ENCODE data around the gene FLT1. TPM values are rescaled to one million over a fixed set of nuclear protein-coding genes. Genes with fewer than 3 reads are reported as not detected.

Gene FLT1
- total and polyA plus RNA-seq, 9 donors = 5.8 to 31.4 (median 9.9) TPM

GRCh38 chr13:28510542-28510941 is 15.6 kb upstream of the FLT1 start:
- no peak overlapping the region for H3K4me3 ChIP-seq
- no peaks in the 10 kb centered on the region for H3K9me3 ChIP-seq
- no peak for DNase-seq
- TF ChIP-seq EP300 (IDR thresholded peaks at IDR 0.05) (no peak), POLR2A (IDR thresholded peaks at IDR 0.05) (no peak), CTCF (IDR thresholded peaks at IDR 0.05) (no peak)
- no peaks in the 10 kb centered on the region for H3K4me1 ChIP-seq (ENCODE audit: insufficient read depth)
- intact Hi-C loops (cut with DNase I) = no loop called here
- 48 to 63% (median 54%) methylated on average over 1 of the region's 1 CpG for WGBS, 3 donors
- no peaks in the 10 kb centered on the region for H3K36me3 ChIP-seq
- H3K27me3 ChIP-seq = no peaks in the 10 kb centered on the region
- no peak overlapping the region for H3K27ac ChIP-seq

GRCh38 chr13:28510066-28510465 is 15.1 kb upstream of the FLT1 start:
- TF ChIP-seq EP300 (IDR thresholded peaks at IDR 0.05) (no peak), POLR2A (IDR thresholded peaks at IDR 0.05) (no peak), CTCF (IDR thresholded peaks at IDR 0.05) (no peak)
- Histone ChIP-seq H3K36me3 (no peaks in the 10 kb centered on the region), H3K4me1 (ENCODE audit: insufficient read depth) (no peaks in the 10 kb centered on the region), H3K27me3 (no peaks in the 10 kb centered on the region), H3K4me3 (no peak overlapping the region), H3K9me3 (no peaks in the 10 kb centered on the region), H3K27ac (no peak overlapping the region)
- intact Hi-C loops (cut with DNase I) = no loop called here
- DNase-seq = no peak

- Histone ChIP-seq H3K27ac (no peak overlapping the region), H3K36me3 (no peaks in the 10 kb centered on the region), H3K4me3 (no peak overlapping the region), H3K9me3 (no peaks in the 10 kb centered on the region), H3K4me1 (ENCODE audit: insufficient read depth) (no peaks in the 10 kb centered on the region), H3K27me3 (no peaks in the 10 kb centered on the region)
- intact Hi-C loops (cut with DNase I) = no loop called here
- TF ChIP-seq POLR2A (IDR thresholded peaks at IDR 0.05) = no peak
- TF ChIP-seq CTCF (IDR thresholded peaks at IDR 0.05) = no peak
- no peak for TF ChIP-seq EP300 (IDR thresholded peaks at IDR 0.05)
- DNase-seq = no peak
- 69 to 73% (median 71%) methylated on average over 7 of the region's 7 CpGs for WGBS, 3 donors
Measured at GRCh38 chr13:28505543-28506135, 10.7 kb upstream of the FLT1 start.

- no peaks in the 10 kb centered on the region for H3K36me3 ChIP-seq
- TF ChIP-seq EP300 (IDR thresholded peaks at IDR 0.05) = no peak
- no peak overlapping the region for H3K27ac ChIP-seq
- intact Hi-C loops (cut with DNase I) = no loop called here
- no peak overlapping the region for H3K4me3 ChIP-seq
- no peak for DNase-seq
- H3K4me1 ChIP-seq (ENCODE audit: insufficient read depth) = no peaks in the 10 kb centered on the region
- 53 to 60% (median 55%) methylated on average over 6 of the region's 6 CpGs for WGBS, 3 donors
- no peaks in the 10 kb centered on the region for H3K9me3 ChIP-seq
- H3K27me3 ChIP-seq = no peaks in the 10 kb centered on the region
Measured at GRCh38 chr13:28503182-28503967, 8.4 kb upstream of the FLT1 start.

GRCh38 chr13:28501547-28501946 is 6.6 kb upstream of the FLT1 start:
- Histone ChIP-seq H3K27ac (no peak overlapping the region), H3K4me1 (ENCODE audit: insufficient read depth) (no peaks in the 10 kb centered on the region), H3K36me3 (no peaks in the 10 kb centered on the region), H3K27me3 (no peaks in the 10 kb centered on the region), H3K4me3 (no peak overlapping the region), H3K9me3 (no peaks in the 10 kb centered on the region)
- DNase-seq = no peak
- TF ChIP-seq CTCF (IDR thresholded peaks at IDR 0.05) (no peak), EP300 (IDR thresholded peaks at IDR 0.05) (no peak), POLR2A (IDR thresholded peaks at IDR 0.05) (no peak)
- WGBS, 3 donors = 81 to 89% (median 89%) methylated on average over 6 of the region's 6 CpGs
- intact Hi-C loops (cut with DNase I) = no loop called here
